HepG2 (cell line): ENCODE results near the gene GAS6. TPM values are rescaled to one million over a fixed set of nuclear protein-coding genes. Genes with fewer than 3 reads are reported as not detected.

Source experiments
- ATAC-seq: fragments of 200-7000 bp; cut with Tn5 transposase; 3 replicates; pipeline ENCODE4 v1.9.1; 2020; ENCODE audit warnings: mild to moderate bottlenecking, moderate library complexity
- BruUV-seq: library from RNA; stranded (reverse); fragments of 400-500 nt; replicated peaks from 2 replicates; lab custom pipeline; 2021; lab: Mats Ljungman, UMichigan
- CTCF ChIA-PET: fragments of 300-600 bp; formaldehyde crosslinking; extraction: SDS; loops from one replicate; lab custom pipeline; 2021; ENCODE audit warnings: low total read pairs, inconsistent platforms, low intra/inter-chr PET ratio; lab: Yijun Ruan, JAX
- POLR2A ChIA-PET: fragments of 350-600 bp; sonication (Branson Sonifier 250); formaldehyde crosslinking; loops from one replicate; lab custom pipeline; 2020; ENCODE audit warnings: antibody characterized with exemption, inconsistent platforms; lab: Yijun Ruan, JAX
- DNase-seq: peaks from one replicate; pipeline ENCODE4 v3.0.0-alpha.2; 2015; ENCODE audit warnings: low spot score
- FAIRE-seq: peaks from 3 replicates; lab custom pipeline; 2011; peaks lifted over from hg19 to GRCh38; lab: Jason Lieb, UNC
- H2AFZ ChIP-seq: one replicate; pipeline ENCODE4 v1.6.1; 2011; ENCODE audit warnings: low read length, inconsistent platforms
- H3K27ac ChIP-seq: fragments of 300-600 bp; 3 replicates; pipeline ENCODE4 v1.8.0; 2011; ENCODE audit warnings: mixed run types, mild to moderate bottlenecking, mixed read lengths, low read length, inconsistent platforms; ENCODE audit not compliant: insufficient read depth; ENCODE audit errors: extremely low read length
- H3K27me3 ChIP-seq, 2 experiments: fragments of 200-600 bp in 1 of 2; 2 replicates in 1 of 2; 3 replicates in 1 of 2; pipeline versions ENCODE4 v1.6.0 to v1.8.0; 2011; ENCODE audit warnings: low read length in 2 of 2, mild to moderate bottlenecking in 2 of 2, moderate library complexity in 2 of 2, inconsistent platforms in 1 of 2; ENCODE audit not compliant: insufficient read depth in 2 of 2, control insufficient read depth in 1 of 2
- H3K36me3 ChIP-seq, 2 experiments: fragments of 200-600 bp in 1 of 2; replicated peaks in 1 of 2; 2 replicates in 1 of 2; 3 replicates in 1 of 2; pipeline versions ENCODE4 v1.5.1 to v1.8.0; 2011; ENCODE audit warnings: low read length in 2 of 2, inconsistent platforms in 1 of 2; ENCODE audit not compliant: insufficient read depth in 2 of 2, control insufficient read depth in 1 of 2
- H3K4me1 ChIP-seq: 2 replicates; pipeline ENCODE4 v1.5.1; 2012; ENCODE audit warnings: low read length, inconsistent platforms; ENCODE audit not compliant: insufficient read depth
- H3K4me2 ChIP-seq: 2 replicates; pipeline ENCODE4 v1.6.0; 2011; ENCODE audit warnings: low read depth, low read length, inconsistent platforms
- H3K4me3 ChIP-seq, 3 experiments: fragments of 200-600 bp in 1 of 3; sonication (generic), shearing (Covaris generic) in 1 of 3; replicated peaks in 1 of 3; 2 replicates each; pipeline ENCODE4 v1.5.1; 2011 to 2016; ENCODE audit warnings: low read length in 3 of 3, inconsistent platforms in 2 of 3, low read depth in 2 of 3, mild to moderate bottlenecking in 2 of 3, control low read depth in 1 of 3, mixed read lengths in 1 of 3; ENCODE audit not compliant: insufficient read depth in 1 of 3
- H3K79me2 ChIP-seq: one replicate; pipeline ENCODE4 v1.6.1; 2011; ENCODE audit warnings: low read length, inconsistent platforms; ENCODE audit not compliant: insufficient read depth
- H3K9ac ChIP-seq: 2 replicates; pipeline ENCODE4 v1.6.0; 2011; ENCODE audit warnings: mild to moderate bottlenecking, low read depth, low read length, inconsistent platforms; ENCODE audit not compliant: insufficient read depth
- H3K9me3 ChIP-seq: 2 replicates; pipeline ENCODE4 v1.5.1; 2012; ENCODE audit warnings: mild to moderate bottlenecking, low read length
- H4K20me1 ChIP-seq: 2 replicates; pipeline ENCODE4 v1.6.0; 2011; ENCODE audit warnings: inconsistent platforms, mild to moderate bottlenecking, low read length, moderate library complexity; ENCODE audit not compliant: insufficient read depth
- GFI1 ChIP-seq: sonication (generic); formaldehyde crosslinking; IDR thresholded peaks from 2 replicates; pipeline ENCODE4 v1.5.0; 2020; ENCODE audit warnings: missing genetic modification reagents, mild to moderate bottlenecking, borderline replicate concordance
- IRX3 ChIP-seq: sonication (generic); formaldehyde crosslinking; IDR thresholded peaks from 2 replicates; pipeline ENCODE4 v1.8.1; 2023; ENCODE audit warnings: mild to moderate bottlenecking, low read depth, missing genetic modification reagents, borderline replicate concordance
- POLR2AphosphoS5 ChIP-seq: IDR thresholded peaks from 2 replicates; pipeline ENCODE4 v1.6.1; 2012; ENCODE audit warnings: low read depth, low read length
- TCF7 ChIP-seq: sonication (generic); IDR thresholded peaks from 2 replicates; pipeline ENCODE4 v1.6.1; 2016; ENCODE audit warnings: antibody characterized with exemption, low read depth
- XRCC5 ChIP-seq: fragments of 200-400 bp; formaldehyde crosslinking; optimal IDR thresholded peaks from 2 replicates; pipeline ENCODE3; 2017; ENCODE audit warnings: mild to moderate bottlenecking, low read length
- ZNF124 ChIP-seq: sonication (generic); formaldehyde crosslinking; IDR thresholded peaks from 2 replicates; pipeline ENCODE4 v1.4.0; 2020; ENCODE audit warnings: missing genetic modification reagents
- WGBS: methylation state at CpG from one replicate; pipeline ENCODE4 v1.1.6; 2017; ENCODE audit warnings: low lambda C conversion rate; 5-methylcytosine and 5-hydroxymethylcytosine counted together
- in situ Hi-C: cut with HindIII; loops from 2 replicates; pipeline ENCODE4 v1.10.0; 2017; ENCODE audit warnings: low pct_unique_long_range_greater_than_20kb; ENCODE audit not compliant: extremely low pct_ligation_motif_present
- intact Hi-C: fragments of 100-400 bp; cut with micrococcal nuclease; formaldehyde crosslinking; loops from one replicate; pipeline ENCODE4 v1.10.0; 2022; ENCODE audit not compliant: unreplicated experiment
- polyA plus RNA-seq, 8 experiments: library from polyadenylated mRNA; depleted of rRNA in 3 of 8; stranded (reverse) in 7 of 8; unstranded in 1 of 8; fragments of >200 nt; fragmentation: Illumina TruSeq in 4 of 8; extraction: Trizol in 4 of 8; gene quantifications; 2 replicates each; pipeline versions ENCODE4 v1.2.1 to v1.2.3, GENCODE V29; 2011 to 2016; ENCODE audit warnings: low read depth in 4 of 8, missing spikeins in 1 of 8, mixed read lengths in 1 of 8; ENCODE audit not compliant: insufficient read depth in 1 of 8
- total RNA-seq, 5 experiments: library from RNA; depleted of rRNA; stranded (reverse); fragments of >200 nt; fragmentation: Illumina TruSeq; extraction: Trizol; gene quantifications; 2 replicates each; pipeline ENCODE4 v1.2.3, GENCODE V29; 2016; ENCODE audit warnings: low read depth in 1 of 5
- TF ChIP-seq, protein P1 (sequence below): IDR thresholded peaks from 2 replicates; pipeline ENCODE4 v1.6.1; 2016
- TF ChIP-seq, protein P2 (sequence below): sonication (generic); formaldehyde crosslinking; IDR thresholded peaks from 2 replicates; pipeline ENCODE4 v1.4.0; 2020; ENCODE audit warnings: missing genetic modification reagents
- TF ChIP-seq, protein P3 (sequence below): sonication (generic); formaldehyde crosslinking; IDR thresholded peaks from 2 replicates; pipeline ENCODE4 v1.5.0; 2020; ENCODE audit warnings: mild to moderate bottlenecking, missing genetic modification reagents, borderline replicate concordance

Gene GAS6
- total and polyA plus RNA-seq, 2 of the 13 experiments (the other 11 are each of a cell fraction or from before 2014, with no cell fraction given) = 0.09 to 0.24 TPM

DNA sequence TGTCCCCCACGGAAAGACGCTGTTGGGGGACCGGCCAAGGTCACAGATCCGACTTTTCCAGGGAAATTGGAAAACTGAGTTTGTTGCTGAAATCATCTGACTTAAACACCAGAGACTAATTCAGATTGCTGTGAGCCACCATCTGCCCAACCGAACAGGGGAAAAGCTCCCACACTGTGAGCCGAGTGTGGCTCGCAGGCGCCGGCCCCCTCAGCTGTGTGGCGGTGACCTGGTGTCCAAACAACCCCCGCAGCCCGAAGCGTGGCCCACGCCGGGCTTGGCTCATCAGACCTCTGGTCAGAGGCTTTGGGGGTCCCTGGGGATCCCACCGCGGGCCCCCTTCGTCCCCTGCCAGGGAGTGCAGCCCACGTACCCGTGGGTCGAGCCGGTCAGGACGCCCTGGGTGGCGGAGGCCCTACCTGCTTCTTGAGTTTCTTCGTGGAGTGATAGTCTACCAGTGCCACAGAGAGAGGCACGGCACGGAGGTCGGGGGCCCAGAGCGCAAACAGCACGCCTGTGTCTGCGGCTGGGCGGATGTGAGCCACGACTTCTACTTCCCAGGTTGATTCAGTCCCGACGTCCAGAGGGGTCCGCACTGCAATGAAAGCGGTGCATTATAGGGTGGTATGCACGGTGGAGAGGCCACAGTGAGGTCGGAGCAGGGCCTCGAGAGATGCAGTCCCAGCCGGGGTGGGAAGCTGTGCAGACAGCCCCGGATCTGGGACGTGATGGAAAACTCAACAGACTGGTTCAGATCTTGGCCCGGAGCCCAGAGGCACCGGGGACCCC is 40.7 kb downstream of the GAS6 start:
- no TSS peak for BruUV-seq
- TF ChIP-seq GFI1 (CRISPR knock-in tag) (no peak), IRX3 (CRISPR knock-in tag) (no peak), TCF7 (no peak), ZNF124 (no peak), POLR2AphosphoS5 (no peak), XRCC5 (no peak)
- TF ChIP-seq, protein P1, sequence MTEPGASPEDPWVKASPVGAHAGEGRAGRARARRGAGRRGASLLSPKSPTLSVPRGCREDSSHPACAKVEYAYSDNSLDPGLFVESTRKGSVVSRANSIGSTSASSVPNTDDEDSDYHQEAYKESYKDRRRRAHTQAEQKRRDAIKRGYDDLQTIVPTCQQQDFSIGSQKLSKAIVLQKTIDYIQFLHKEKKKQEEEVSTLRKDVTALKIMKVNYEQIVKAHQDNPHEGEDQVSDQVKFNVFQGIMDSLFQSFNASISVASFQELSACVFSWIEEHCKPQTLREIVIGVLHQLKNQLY (CRISPR knock-in tag) = no peak
- TF ChIP-seq, protein P2, sequence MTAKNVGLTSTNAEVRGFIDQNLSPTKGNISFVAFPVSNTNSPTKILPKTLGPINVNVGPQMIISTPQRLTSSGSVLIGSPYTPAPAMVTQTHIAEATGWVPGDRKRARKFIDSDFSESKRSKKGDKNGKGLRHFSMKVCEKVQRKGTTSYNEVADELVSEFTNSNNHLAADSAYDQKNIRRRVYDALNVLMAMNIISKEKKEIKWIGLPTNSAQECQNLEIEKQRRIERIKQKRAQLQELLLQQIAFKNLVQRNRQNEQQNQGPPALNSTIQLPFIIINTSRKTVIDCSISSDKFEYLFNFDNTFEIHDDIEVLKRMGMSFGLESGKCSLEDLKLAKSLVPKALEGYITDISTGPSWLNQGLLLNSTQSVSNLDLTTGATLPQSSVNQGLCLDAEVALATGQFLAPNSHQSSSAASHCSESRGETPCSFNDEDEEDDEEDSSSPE (CRISPR knock-in tag) = no peak
- TF ChIP-seq, protein P3, sequence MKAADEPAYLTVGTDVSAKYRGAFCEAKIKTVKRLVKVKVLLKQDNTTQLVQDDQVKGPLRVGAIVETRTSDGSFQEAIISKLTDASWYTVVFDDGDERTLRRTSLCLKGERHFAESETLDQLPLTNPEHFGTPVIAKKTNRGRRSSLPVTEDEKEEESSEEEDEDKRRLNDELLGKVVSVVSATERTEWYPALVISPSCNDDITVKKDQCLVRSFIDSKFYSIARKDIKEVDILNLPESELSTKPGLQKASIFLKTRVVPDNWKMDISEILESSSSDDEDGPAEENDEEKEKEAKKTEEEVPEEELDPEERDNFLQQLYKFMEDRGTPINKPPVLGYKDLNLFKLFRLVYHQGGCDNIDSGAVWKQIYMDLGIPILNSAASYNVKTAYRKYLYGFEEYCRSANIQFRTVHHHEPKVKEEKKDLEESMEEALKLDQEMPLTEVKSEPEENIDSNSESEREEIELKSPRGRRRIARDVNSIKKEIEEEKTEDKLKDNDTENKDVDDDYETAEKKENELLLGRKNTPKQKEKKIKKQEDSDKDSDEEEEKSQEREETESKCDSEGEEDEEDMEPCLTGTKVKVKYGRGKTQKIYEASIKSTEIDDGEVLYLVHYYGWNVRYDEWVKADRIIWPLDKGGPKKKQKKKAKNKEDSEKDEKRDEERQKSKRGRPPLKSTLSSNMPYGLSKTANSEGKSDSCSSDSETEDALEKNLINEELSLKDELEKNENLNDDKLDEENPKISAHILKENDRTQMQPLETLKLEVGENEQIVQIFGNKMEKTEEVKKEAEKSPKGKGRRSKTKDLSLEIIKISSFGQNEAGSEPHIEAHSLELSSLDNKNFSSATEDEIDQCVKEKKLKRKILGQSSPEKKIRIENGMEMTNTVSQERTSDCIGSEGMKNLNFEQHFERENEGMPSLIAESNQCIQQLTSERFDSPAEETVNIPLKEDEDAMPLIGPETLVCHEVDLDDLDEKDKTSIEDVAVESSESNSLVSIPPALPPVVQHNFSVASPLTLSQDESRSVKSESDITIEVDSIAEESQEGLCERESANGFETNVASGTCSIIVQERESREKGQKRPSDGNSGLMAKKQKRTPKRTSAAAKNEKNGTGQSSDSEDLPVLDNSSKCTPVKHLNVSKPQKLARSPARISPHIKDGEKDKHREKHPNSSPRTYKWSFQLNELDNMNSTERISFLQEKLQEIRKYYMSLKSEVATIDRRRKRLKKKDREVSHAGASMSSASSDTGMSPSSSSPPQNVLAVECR (CRISPR knock-in tag) = no peak
- no peaks in the 10 kb centered on the region for H3K36me3 ChIP-seq
- POLR2A ChIA-PET = no interaction called here
- no peak overlapping the region for H3K27ac ChIP-seq
- H3K27me3 ChIP-seq = peaks cover 0 to 5% of the 10 kb centered on the region in 2 experiments; a peak in 2 of 5 replicates
- no peaks in the 10 kb centered on the region for H4K20me1 ChIP-seq
- no peaks in the 10 kb centered on the region for H3K9me3 ChIP-seq
- no peaks in the 10 kb centered on the region for H3K79me2 ChIP-seq
- no peaks in the 10 kb centered on the region for H3K4me1 ChIP-seq
- in situ Hi-C loops = no loop called here
- H3K9ac ChIP-seq = no peak overlapping the region
- no peak overlapping the region for H2AFZ ChIP-seq
- ATAC-seq (no peak), FAIRE-seq (no peak), DNase-seq (no peak)
- WGBS = 44% methylated on average over 9 of the region's 45 CpGs
- H3K4me3 ChIP-seq = no peak overlapping the region
- no peak overlapping the region for H3K4me2 ChIP-seq
- intact Hi-C loops = no loop called here
- CTCF ChIA-PET = no interaction called here
